Loucy (cell line): Measurements from ENCODE around the gene CDC42BPB.

Experiments
- H2AFZ ChIP-seq: fragments of 200-600 bp; sonication (generic); 2 replicates; pipeline ENCODE4 v1.6.0; 2016; ENCODE audit warnings: antibody characterized with exemption, mild to moderate bottlenecking, low read length, moderate library complexity
- H3F3A ChIP-seq: fragments of 200-600 bp; 2 replicates; pipeline ENCODE4 v1.6.0; 2016; ENCODE audit warnings: antibody characterized with exemption, low read depth, mild to moderate bottlenecking
- H3K27me3 ChIP-seq: fragments of 200-600 bp; sonication (generic); 2 replicates; pipeline ENCODE4 v1.6.1; 2014; ENCODE audit warnings: low read length, mild to moderate bottlenecking; ENCODE audit not compliant: insufficient read depth, poor library complexity, severe bottlenecking
- H3K36me3 ChIP-seq: fragments of 200-600 bp; sonication (generic); 2 replicates; pipeline ENCODE4 v1.6.1; 2016; ENCODE audit warnings: low read length; ENCODE audit not compliant: insufficient read depth
- H3K4me1 ChIP-seq: fragments of 200-600 bp; sonication (generic); 2 replicates; pipeline ENCODE4 v1.5.1; 2014; ENCODE audit warnings: low read length, mild to moderate bottlenecking; ENCODE audit not compliant: insufficient read depth, poor library complexity, severe bottlenecking
- H3K4me2 ChIP-seq: fragments of 200-600 bp; sonication (generic); 2 replicates; pipeline ENCODE4 v1.6.0; 2014; ENCODE audit warnings: antibody characterized with exemption, low read length, low read depth, mild to moderate bottlenecking; ENCODE audit not compliant: poor library complexity, severe bottlenecking
- H3K4me3 ChIP-seq: fragments of 200-600 bp; sonication (generic); 2 replicates; pipeline ENCODE4 v1.5.1; 2014; ENCODE audit warnings: low read length, mild to moderate bottlenecking, mixed read lengths; ENCODE audit not compliant: poor library complexity, severe bottlenecking
- H3K79me2 ChIP-seq: fragments of 200-600 bp; sonication (generic); 2 replicates; pipeline ENCODE4 v1.6.1; 2014; ENCODE audit warnings: low read length; ENCODE audit not compliant: insufficient read depth
- H3K9ac ChIP-seq: fragments of 200-600 bp; sonication (generic); 2 replicates; pipeline ENCODE4 v1.6.0; 2014; ENCODE audit warnings: mild to moderate bottlenecking, low read depth, low read length, moderate library complexity; ENCODE audit not compliant: poor library complexity, severe bottlenecking
- H3K9me2 ChIP-seq: fragments of 200-600 bp; sonication (generic); replicated peaks from 2 replicates; pipeline ENCODE4 v1.6.1; 2016; ENCODE audit warnings: low read depth, low read length, mixed read lengths
- H3K9me3 ChIP-seq: fragments of 200-600 bp; sonication (generic); 2 replicates; pipeline ENCODE4 v1.6.1; 2014; ENCODE audit warnings: mild to moderate bottlenecking, antibody characterized with exemption, low read length, low read depth; ENCODE audit not compliant: insufficient read depth
- H4K20me1 ChIP-seq: fragments of 200-600 bp; sonication (generic); 2 replicates; pipeline ENCODE4 v1.6.0; 2014; ENCODE audit warnings: antibody characterized with exemption, low read length, mild to moderate bottlenecking; ENCODE audit not compliant: insufficient read depth, poor library complexity, severe bottlenecking
- CTCF ChIP-seq: fragments of 200-600 bp; sonication (generic); conservative IDR thresholded peaks from 2 replicates; pipeline ENCODE4 v1.5.1; 2014; ENCODE audit warnings: mild to moderate bottlenecking, antibody characterized with exemption, low read length
- EZH2phosphoT487 ChIP-seq: fragments of 200-600 bp; IDR thresholded peaks from 2 replicates; pipeline ENCODE4 v1.6.1; 2018; ENCODE audit warnings: antibody characterized with exemption, mild to moderate bottlenecking, moderate library complexity, borderline replicate concordance

The CDC42BPB gene

GRCh38 chr14:102935756-102936155, 121.6 kb downstream of the CDC42BPB start:
- Histone ChIP-seq H3K36me3 (no peaks in the 10 kb centered on the region), H3K4me1 (no peaks in the 10 kb centered on the region), H3K4me2 (no peak overlapping the region), H3F3A (no peaks in the 10 kb centered on the region), H2AFZ (no peak overlapping the region), H3K79me2 (no peaks in the 10 kb centered on the region), H3K9me3 (no peaks in the 10 kb centered on the region), H3K9me2 (no peaks in the 10 kb centered on the region), H3K9ac (no peak overlapping the region), H3K4me3 (no peak overlapping the region), H4K20me1 (no peaks in the 10 kb centered on the region), H3K27me3 (no peaks in the 10 kb centered on the region)
- TF ChIP-seq CTCF (no peak), EZH2phosphoT487 (no peak)

GRCh38 chr14:102933618-102934231, 123.6 kb downstream of the CDC42BPB start:
- H3K4me2 ChIP-seq, result no peak overlapping the region
- H3K4me3 ChIP-seq, result no peak overlapping the region
- TF ChIP-seq EZH2phosphoT487 (no peak), CTCF (no peak)

GRCh38 chr14:102932484-102933248, 124.7 kb downstream of the CDC42BPB start:
- Histone ChIP-seq H3K27me3 (no peaks in the 10 kb centered on the region), H3F3A (no peaks in the 10 kb centered on the region), H3K9ac (no peak overlapping the region)

More at GRCh38 chr14:102933618-102934231, 123.6 kb downstream of the CDC42BPB start:
- Histone ChIP-seq H3F3A (no peaks in the 10 kb centered on the region), H3K9ac (no peak overlapping the region), H3K4me1 (peaks cover 1% of the 10 kb centered on the region), H3K27me3 (no peaks in the 10 kb centered on the region), H2AFZ (no peak overlapping the region), H3K9me3 (no peaks in the 10 kb centered on the region), H3K36me3 (no peaks in the 10 kb centered on the region), H3K9me2 (no peaks in the 10 kb centered on the region), H4K20me1 (no peaks in the 10 kb centered on the region), H3K79me2 (no peaks in the 10 kb centered on the region)

More at GRCh38 chr14:102932484-102933248, 124.7 kb downstream of the CDC42BPB start:
- no peaks in the 10 kb centered on the region for H3K36me3 ChIP-seq
- no peaks in the 10 kb centered on the region for H3K79me2 ChIP-seq
- no peak overlapping the region for H3K4me2 ChIP-seq
- H3K4me3 ChIP-seq, result no peak overlapping the region
- no peaks in the 10 kb centered on the region for H3K9me3 ChIP-seq
- H2AFZ ChIP-seq, result no peak overlapping the region
- peaks cover 10% of the 10 kb centered on the region for H3K4me1 ChIP-seq
- TF ChIP-seq CTCF (no peak), EZH2phosphoT487 (no peak)
- no peaks in the 10 kb centered on the region for H4K20me1 ChIP-seq
- H3K9me2 ChIP-seq, result no peaks in the 10 kb centered on the region
